ENCODE measurements around the gene ZNF285.
"Not testable (repeated sequence)": the region's sequence is repeated elsewhere in the genome, so short reads cannot be mapped to it uniquely, and the experiment has no call there.

Gene ZNF285

GRCh38 chr19:44401139-44402115 lies at the start of gene ZNF285:
Gene ZNF285 (minus strand): TSS chr19:44401608. CDS start chr19:44397213, 4,395 bp downstream.
- DNase-seq = no peak

DNA sequence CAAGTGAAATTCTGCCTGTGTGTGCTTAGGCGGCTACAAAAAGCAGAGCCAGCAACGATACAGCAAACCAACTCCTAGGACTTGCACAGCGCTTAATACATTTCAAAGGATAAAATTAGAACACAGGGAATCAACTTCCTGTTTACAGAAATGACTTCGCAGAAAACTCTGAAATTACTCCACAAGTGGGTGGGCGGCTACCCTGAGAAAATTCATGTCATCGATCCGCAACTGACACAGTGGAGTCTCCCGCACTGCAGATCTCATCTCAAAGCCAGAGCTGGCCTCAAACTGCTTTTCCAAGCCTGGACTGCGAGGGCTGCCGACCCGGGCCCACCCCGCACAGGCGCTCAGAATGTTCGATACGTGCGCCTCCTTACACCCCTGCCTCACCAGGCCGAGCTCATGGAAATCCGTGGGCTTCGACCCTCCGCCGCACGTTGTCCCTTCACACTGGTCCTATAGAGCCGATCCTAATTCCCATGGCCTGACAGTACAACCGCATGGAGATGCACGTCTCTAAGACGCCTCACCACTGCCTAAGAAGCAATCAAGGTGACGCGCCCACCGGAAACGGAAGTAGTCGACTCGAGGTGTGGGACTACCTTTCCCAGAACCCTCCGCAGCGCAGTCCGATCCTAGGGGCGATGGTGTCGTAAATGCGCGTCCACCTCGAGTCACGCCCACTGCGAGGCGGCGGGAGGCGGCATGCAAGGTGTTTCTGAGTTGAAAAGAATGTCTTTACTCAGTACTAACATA lies 46.7 kb upstream of the ZNF285 start, which contains the start of gene ZNF229:
ZNF229 (minus strand) TSS at position 557 of the 759 bp plus-strand sequence. CDS start 5,625 bp downstream, outside the sequence.
- peak; percentile 46 to 73 for DNase-seq

DNA sequence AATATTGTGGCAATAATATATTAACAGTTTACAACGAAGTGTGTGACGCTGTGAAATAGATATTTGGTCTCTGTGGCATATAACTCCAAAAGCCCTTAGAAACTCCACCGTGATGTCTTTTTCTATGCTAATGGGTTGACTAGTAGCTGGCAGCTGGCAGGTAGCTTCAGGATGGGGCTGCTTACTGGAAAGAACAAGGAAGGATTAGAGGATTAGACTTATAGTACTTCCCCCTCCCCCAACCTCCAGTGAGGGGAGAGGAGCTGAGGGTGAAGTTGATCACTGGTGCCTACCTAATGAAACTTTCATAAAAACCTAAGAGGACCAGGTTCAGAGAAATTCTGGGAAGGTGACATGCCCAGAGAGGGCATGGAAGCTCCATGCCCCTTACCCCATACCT lies 37.0 kb upstream of the ZNF285 start:
- no peak for DNase-seq

DNA sequence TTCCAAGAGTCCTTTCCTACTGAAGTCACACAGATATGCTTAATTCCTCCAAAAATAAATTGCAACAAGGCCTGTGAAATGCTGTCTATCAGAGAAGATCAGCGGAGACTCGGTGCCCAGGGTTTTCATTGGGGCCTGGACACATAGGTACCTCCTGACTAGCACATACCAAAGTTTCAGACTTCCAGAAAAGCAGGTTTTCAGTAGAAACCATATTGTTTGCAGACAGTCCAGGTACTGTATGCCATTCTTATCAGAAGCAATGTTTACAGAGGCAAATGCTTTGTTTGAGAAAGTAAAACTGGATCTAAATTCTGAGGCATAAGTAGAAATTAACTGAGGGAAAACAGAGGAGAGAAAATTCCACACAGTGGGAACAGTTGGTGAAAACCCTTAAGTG lies 34.0 kb upstream of the ZNF285 start:
- DNase-seq = no peak

- no peak for DNase-seq
These were observed 29.5 kb upstream of the ZNF285 start for GRCh38 chr19:44430956-44431355.

GRCh38 chr19:44415553-44415952 lies 14.1 kb upstream of the ZNF285 start:
- not testable (repeated sequence) for DNase-seq

DNA sequence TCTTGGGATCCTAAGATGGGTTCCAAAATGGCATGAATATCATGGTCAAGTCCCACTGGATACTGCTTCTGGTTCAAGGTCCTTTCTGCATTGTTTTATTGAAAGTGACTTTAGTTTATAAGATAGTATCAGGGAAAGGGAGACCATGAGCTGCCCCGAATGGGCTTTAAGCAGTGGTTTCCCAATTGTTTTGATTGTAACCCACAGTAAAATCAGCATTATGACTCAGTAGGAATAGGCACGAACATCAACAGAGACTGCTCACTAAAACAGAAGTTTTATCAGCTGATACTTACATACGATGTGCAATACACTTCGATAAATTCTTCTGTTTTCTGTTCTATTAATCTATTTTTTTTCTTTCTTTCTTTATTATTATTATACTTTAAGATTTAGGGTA lies 12.1 kb downstream of the ZNF285 start:
- DNase-seq = not testable (repeated sequence)

- no peak for DNase-seq
These were observed 26.6 kb downstream of the ZNF285 start for GRCh38 chr19:44374789-44375188.

- no peak for DNase-seq
These were observed 29.5 kb downstream of the ZNF285 start for GRCh38 chr19:44371815-44372480.

DNA sequence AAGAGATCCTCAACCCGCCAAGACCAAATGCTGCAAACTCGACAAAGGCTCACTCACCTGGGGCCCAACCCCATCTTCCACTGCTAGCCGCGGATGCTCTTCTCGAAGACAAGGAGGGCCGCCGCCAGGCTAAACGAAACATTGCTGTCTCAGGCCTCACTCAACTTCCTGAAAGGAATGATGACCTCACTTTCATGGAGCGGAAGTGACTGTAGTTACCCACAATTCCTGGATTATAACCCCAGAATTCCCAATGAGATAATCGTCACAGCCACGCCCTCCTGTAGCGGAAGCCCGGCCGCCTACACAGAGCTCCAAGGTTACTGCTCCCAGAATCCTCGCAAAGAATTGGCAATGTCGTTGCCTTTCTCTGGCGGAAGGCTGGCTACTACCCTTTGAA lies 34.4 kb downstream of the ZNF285 start:
- DNase-seq = no peak

DNA sequence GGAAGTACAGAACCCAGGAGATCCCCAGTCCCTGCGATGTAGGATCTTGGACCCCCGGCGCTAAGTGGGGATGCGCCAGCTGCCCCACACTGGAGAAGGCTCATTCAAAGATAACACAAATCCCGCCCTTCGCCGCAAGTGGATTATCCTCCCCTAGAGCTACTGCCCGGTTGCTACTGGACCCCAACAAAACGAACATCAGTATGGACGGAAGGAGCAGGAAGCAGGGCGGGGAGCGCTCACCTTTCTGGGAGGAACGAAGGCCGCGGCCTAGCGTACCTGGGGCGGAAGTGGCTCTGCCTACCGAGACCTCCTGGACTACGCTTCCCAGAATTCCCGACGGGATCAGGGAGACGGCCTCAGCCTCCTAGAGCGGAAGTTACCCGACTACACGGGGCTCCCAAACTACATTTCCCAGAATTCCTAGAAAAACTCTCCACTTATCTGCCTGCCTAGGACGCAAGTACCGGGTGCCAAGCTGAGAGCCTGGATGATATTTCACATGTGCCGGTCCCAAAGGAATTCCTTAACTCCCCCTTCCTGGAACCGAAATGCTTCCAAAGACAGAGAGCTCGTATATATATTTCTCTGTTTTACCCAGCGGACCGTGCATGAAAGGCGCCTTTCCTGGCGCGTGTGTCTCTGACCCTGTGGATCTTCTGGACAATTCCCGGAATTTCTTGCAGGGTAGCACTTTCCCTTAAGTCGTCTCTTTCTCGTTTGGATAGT lies 44.9 kb downstream of the ZNF285 start, which contains the start of gene ZNF112:
ZNF112 (minus strand) TSS at position 298 of the 729 bp plus-strand sequence. CDS start 16,141 bp downstream, outside the sequence.
- DNase-seq = peak; percentile 91 to 95

GRCh38 chr19:44346556-44346955 lies 54.9 kb downstream of the ZNF285 start:
- DNase-seq = peak in 1 of 2 donors; percentile 1

DNA sequence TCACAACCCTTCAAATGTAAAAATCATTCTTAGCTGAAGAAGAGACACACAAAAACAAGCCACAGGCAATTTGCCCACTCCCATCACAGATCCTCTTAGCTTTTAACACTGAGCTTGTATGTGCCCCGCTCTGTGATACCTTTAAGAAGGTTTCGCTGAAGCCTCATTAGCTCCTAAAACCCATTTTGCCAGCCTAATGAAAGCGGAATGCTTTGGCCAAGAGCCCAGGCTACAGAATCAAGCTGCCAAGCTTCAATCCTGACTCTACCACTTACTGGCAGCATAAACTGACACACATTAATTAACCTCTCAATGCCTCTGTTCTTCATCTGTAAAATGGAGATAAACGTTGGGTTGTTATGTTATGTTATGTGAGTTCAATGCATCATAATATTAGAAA lies 55.4 kb downstream of the ZNF285 start:
- peak in 1 of 2 donors; percentile 7 for DNase-seq

DNA sequence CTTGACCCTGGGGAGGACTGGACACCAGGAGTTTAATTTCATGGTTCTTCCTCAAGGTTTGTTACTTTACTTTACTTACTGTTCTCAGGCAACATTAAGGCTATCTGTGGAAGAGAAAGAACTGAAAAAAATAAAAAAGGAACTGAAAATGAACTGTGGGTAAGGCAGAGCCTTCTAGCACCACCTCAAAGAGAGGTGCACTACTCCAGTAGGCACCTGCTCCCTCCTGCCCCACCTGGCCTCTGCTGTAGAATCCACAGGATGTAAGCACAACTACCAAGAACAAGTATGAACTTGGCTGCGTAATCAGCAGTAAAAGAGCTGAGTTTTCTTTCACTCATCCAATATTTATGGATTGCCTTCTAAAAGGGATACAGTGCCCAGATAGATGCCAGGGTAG lies 57.2 kb downstream of the ZNF285 start:
- DNase-seq = no peak

DNA sequence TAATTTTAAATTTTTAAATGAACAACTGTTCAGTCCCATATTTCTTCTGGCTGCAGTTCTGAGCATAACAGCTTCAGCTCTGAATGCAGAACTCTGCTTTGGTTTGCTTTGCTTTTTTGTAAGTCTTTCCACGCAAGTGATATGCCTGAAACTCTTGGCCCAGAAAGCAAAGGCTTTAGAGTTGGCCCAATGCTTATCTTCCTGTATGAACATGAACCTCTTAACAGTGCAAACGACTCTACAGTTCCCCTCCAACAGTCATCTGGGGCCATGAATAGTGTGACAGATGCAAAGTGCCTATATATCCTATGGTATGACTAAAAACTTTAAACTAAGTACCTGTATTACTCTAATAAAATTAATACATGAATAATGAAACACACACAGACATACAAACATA lies 59.6 kb downstream of the ZNF285 start:
- no peak for DNase-seq

DNA sequence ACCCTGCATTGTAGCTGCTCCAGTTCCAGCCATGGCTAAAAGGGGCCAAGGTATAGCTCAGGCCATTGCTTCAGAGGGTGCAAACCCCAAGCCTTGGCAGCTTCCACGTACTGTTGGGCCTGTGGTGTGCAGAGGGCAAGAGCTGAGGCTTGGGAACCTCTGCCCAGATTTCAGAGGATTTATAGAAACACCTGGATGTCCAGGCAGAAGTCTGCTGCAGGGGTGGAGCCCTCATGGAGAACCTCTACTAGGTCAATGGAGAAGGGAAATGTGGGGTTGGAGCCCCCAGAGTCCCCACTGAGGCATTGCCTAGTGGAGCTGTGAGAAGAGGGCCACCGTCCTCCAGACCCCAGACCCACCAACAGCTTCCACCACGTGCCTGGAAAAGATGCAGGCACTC lies 66.8 kb downstream of the ZNF285 start:
- not testable (repeated sequence) for DNase-seq

All from hippocampal formation (tissue), 2 donors.